Neural crest cell (in vitro differentiated cells): ENCODE data around the gene APBA2. TPM values are rescaled to one million over a fixed set of nuclear protein-coding genes. Genes with fewer than 3 reads are reported as not detected.

ENCODE experiments used
- DNase-seq: peaks from one replicate; pipeline ENCODE4 v3.0.0; 2021; ENCODE audit warnings: low read depth, mixed read lengths, low spot score
- H3K27ac Mint-ChIP-seq: one replicate; pipeline ENCODE4 v1.8.0; 2021; ENCODE audit warnings: mild to moderate bottlenecking, mixed read lengths; ENCODE audit not compliant: unreplicated experiment
- H3K27me3 Mint-ChIP-seq: 2 replicates; pipeline ENCODE4 v1.8.0; 2021; ENCODE audit warnings: low read depth, mild to moderate bottlenecking, mixed read lengths
- H3K36me3 Mint-ChIP-seq: 2 replicates; pipeline ENCODE4 v1.8.0; 2021; ENCODE audit warnings: low read depth, mild to moderate bottlenecking, mixed read lengths
- H3K4me1 Mint-ChIP-seq: 2 replicates; pipeline ENCODE4 v1.8.0; 2021; ENCODE audit warnings: mixed read lengths
- H3K4me3 Mint-ChIP-seq: one replicate; pipeline ENCODE4 v1.8.0; 2021; ENCODE audit warnings: mild to moderate bottlenecking, mixed read lengths
- H3K9me3 Mint-ChIP-seq: 2 replicates; pipeline ENCODE4 v1.8.0; 2021; ENCODE audit warnings: mixed read lengths
- total RNA-seq: library from RNA; stranded (reverse); gene quantifications from 2 replicates; pipeline ENCODE4 v1.2.1, GENCODE V29; 2021
- TF ChIP-seq, protein P1 (sequence below): fragments of 200-600 bp; sonication (generic); conservative IDR thresholded peaks from 2 replicates; pipeline ENCODE4 v1.5.0; 2021; ENCODE audit warnings: antibody characterized with exemption, mild to moderate bottlenecking

The APBA2 gene
- total RNA-seq, 1 donor from 2014 or later = 79.9 TPM

DNA sequence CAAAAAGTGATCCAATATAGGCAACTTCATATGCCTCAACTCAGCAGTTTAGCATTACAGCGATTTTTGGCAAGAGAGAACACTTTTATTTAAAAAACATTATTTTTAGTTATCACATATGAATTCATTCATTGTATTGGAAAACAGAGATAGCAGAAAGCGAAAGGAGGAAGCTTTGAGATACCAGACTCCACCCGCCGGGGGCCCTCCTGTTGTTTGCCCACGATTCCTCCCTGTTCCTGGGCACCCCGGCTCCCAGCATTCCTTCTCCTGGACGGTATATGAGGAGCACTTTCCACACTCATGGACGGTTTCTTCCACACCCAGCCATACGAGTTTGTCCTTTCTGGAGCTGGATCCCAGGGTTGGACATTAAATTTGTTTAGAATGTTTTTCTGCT lies 18.2 kb downstream of the APBA2 start:
- TF ChIP-seq, protein P1, sequence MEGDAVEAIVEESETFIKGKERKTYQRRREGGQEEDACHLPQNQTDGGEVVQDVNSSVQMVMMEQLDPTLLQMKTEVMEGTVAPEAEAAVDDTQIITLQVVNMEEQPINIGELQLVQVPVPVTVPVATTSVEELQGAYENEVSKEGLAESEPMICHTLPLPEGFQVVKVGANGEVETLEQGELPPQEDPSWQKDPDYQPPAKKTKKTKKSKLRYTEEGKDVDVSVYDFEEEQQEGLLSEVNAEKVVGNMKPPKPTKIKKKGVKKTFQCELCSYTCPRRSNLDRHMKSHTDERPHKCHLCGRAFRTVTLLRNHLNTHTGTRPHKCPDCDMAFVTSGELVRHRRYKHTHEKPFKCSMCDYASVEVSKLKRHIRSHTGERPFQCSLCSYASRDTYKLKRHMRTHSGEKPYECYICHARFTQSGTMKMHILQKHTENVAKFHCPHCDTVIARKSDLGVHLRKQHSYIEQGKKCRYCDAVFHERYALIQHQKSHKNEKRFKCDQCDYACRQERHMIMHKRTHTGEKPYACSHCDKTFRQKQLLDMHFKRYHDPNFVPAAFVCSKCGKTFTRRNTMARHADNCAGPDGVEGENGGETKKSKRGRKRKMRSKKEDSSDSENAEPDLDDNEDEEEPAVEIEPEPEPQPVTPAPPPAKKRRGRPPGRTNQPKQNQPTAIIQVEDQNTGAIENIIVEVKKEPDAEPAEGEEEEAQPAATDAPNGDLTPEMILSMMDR = no peak
- no peaks in the 10 kb centered on the region for H3K9me3 Mint-ChIP-seq
- H3K27ac Mint-ChIP-seq = no peak overlapping the region
- peaks cover 9% of the 10 kb centered on the region for H3K36me3 Mint-ChIP-seq
- H3K4me3 Mint-ChIP-seq = no peak overlapping the region
- no peak for DNase-seq
- peaks cover 40% of the 10 kb centered on the region for H3K4me1 Mint-ChIP-seq
- no peaks in the 10 kb centered on the region for H3K27me3 Mint-ChIP-seq

DNA sequence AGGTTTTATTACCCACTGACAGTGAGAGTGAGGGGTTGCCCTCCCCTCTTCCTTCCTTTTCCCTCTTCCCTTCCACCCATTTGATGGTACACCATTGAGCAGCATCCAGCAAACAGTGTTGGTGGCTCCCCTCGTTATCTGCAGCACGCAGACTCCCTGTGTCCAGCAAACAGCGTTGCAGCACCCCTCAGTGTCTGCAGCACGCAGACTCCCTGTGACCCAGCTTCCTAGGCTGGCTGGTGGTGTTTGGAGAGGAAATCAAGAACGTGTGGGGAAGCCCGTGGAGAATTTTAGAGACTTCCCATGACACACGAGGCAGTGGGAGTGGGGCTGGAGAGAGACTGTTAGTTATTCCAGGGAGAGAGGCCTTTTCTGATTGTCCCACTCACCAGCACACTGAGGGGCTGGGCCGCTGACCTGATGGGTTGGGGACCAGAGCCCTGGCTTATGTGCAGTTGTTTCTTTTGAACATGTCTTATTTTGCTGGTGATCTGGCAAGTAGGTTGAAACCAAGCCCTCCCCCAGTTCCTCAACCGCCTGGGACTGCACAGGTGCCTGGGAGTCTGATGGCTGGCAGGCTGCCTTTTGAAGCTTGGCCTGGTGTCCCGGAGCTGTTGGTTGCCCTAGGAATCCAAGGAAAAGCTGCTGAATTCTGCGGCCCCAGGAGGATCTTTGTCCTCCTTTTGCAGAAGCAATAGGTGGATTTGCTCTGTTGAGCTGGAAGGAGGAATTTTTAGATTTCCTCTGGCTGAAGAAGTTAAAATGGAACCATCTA lies 19.0 kb downstream of the APBA2 start:
- peaks cover 41% of the 10 kb centered on the region for H3K4me1 Mint-ChIP-seq
- H3K27me3 Mint-ChIP-seq = no peaks in the 10 kb centered on the region
- H3K4me3 Mint-ChIP-seq = no peak overlapping the region
- no peak for DNase-seq
- TF ChIP-seq, protein P1 = no peak
- no peaks in the 10 kb centered on the region for H3K9me3 Mint-ChIP-seq
- H3K27ac Mint-ChIP-seq = no peak overlapping the region
- H3K36me3 Mint-ChIP-seq = peaks cover 8% of the 10 kb centered on the region

DNA sequence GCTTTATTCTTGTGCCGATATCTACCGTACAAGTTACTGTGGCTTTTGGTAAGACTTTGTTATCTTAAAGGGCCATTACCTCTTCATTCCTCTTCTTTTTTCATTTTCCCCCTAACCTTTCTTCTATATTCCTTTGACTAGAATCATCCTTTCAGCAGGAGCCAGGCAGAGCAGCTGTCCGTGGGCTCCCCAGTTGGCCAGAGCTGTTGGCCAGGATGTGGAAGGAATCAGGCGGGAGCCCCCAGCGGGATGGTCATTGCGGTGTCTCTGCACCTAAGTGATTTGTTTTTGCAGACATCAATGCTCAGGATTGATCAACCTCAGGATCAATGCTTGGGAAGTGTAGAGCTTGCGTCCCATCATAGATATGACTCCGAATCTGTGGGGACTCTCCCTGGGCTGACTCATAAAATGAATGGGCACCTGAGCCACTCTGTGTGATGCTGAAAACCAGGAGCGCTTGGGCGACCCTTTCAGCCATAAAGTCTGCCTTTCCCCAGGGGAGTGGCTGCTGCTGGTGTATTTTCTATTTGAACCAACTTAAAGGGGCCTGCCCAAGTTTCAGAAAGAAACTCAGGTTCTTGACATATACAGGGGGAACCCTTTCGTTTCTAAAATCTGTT lies 21.7 kb downstream of the APBA2 start:
- Mint-ChIP-seq H3K36me3 (peaks cover 5% of the 10 kb centered on the region), H3K4me3 (no peak overlapping the region), H3K27ac (no peak overlapping the region), H3K9me3 (no peaks in the 10 kb centered on the region), H3K4me1 (peaks cover 49% of the 10 kb centered on the region), H3K27me3 (no peaks in the 10 kb centered on the region)
- TF ChIP-seq, protein P1 = no peak
- no peak for DNase-seq

DNA sequence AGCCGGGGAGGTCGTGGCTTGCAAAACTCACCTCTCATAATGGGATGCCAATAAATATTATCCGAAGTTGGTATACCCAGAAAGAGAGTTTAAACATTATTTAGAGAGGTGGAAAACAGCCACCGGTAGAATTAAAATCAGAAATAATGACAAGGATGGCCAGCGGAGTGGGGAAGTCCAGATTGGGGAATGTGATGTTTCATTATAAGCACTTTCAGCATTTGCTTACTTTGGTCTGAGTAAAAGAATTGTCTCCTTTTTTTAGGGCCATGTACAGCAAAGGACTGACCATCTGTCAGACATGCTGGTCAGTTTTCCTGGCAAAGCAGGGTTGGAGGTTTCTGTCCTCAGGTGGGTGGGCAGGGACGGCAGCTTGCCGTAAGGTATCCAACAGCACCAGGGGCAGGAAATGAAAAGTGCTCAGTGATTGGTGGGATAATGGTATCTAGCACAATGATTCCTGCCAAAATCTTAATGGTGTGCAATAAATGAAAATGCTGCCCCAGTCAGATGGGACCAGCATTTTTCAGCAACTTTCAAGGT lies 24.3 kb downstream of the APBA2 start:
- no peaks in the 10 kb centered on the region for H3K27me3 Mint-ChIP-seq
- DNase-seq = no peak
- H3K9me3 Mint-ChIP-seq = no peaks in the 10 kb centered on the region
- no peak overlapping the region for H3K4me3 Mint-ChIP-seq
- peaks cover 36% of the 10 kb centered on the region for H3K4me1 Mint-ChIP-seq
- H3K36me3 Mint-ChIP-seq = peaks cover 5% of the 10 kb centered on the region
- H3K27ac Mint-ChIP-seq = no peak overlapping the region
- TF ChIP-seq, protein P1 = no peak

DNA sequence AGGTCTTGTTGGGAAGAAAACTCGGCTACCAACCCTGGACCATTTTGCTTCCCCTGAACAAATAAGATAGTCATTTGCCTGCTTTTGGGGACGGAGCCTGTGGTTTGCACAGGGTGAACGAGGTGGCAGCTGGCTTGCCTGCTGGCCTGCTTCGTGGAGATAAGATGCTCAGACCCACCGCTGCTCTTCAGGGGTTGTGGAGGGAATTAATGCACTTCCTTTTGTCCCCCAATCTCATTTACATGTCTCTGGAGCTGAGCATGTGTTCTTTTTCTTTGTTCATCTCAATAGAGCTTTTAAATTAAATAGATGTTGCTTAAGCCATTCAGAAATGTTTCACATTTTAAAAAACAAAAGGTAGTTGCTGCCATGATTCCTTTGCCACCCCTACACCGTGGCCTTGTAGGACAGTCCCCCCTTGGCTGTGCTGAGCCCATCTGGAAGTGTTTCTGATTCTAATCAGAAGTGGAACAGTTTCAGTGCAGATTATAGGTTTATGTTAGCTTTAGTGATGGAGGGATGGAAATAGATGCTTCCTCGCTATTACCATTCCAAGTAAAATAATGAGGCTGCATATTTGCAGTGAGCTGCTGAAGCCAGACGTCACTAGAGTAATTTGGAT lies 25.6 kb downstream of the APBA2 start:
- Mint-ChIP-seq H3K27me3 (no peaks in the 10 kb centered on the region), H3K4me3 (no peak overlapping the region), H3K4me1 (peaks cover 36% of the 10 kb centered on the region), H3K9me3 (no peaks in the 10 kb centered on the region), H3K36me3 (peaks cover 5% of the 10 kb centered on the region), H3K27ac (peak overlapping the region; percentile 87)
- TF ChIP-seq, protein P1 = no peak
- DNase-seq = no peak
